PC-3 (cell line): ENCODE data around the gene ADGRF3.

ENCODE experiments used
- EZH2 ChIP-seq: fragments of 300-600 bp; sonication (generic); IDR thresholded peaks from one replicate; pipeline ENCODE4 v1.6.1; 2017; ENCODE audit warnings: antibody characterized with exemption, mild to moderate bottlenecking, low read length; ENCODE audit not compliant: unreplicated experiment
- TF ChIP-seq, protein P1 (sequence below): fragments of 300-600 bp; sonication (generic); conservative IDR thresholded peaks from 2 replicates; pipeline ENCODE4 v1.5.1; 2017; ENCODE audit warnings: antibody characterized with exemption, low read depth, mild to moderate bottlenecking, low read length

DNA sequence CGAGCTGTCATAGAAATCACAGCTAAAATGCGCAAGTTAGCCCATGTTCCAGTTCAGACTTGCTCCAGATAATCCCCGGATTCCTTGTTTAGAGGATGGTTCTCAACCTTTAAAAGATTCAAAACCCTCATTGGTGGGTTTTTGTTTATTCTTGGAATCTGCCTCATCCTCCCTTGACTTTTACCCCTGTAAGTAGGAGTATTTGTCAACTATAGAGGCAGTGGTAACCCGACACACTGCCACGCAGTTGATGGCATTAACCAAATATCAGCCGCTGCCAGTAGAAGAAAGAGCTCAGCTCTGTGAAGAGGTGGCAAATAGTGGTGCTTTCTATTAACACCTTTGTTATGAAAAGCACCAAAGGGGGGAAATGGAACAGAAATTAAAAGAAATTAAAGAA, 41.0 kb downstream of the ADGRF3 start:
- TF ChIP-seq, protein P1, sequence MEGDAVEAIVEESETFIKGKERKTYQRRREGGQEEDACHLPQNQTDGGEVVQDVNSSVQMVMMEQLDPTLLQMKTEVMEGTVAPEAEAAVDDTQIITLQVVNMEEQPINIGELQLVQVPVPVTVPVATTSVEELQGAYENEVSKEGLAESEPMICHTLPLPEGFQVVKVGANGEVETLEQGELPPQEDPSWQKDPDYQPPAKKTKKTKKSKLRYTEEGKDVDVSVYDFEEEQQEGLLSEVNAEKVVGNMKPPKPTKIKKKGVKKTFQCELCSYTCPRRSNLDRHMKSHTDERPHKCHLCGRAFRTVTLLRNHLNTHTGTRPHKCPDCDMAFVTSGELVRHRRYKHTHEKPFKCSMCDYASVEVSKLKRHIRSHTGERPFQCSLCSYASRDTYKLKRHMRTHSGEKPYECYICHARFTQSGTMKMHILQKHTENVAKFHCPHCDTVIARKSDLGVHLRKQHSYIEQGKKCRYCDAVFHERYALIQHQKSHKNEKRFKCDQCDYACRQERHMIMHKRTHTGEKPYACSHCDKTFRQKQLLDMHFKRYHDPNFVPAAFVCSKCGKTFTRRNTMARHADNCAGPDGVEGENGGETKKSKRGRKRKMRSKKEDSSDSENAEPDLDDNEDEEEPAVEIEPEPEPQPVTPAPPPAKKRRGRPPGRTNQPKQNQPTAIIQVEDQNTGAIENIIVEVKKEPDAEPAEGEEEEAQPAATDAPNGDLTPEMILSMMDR: no peak
- TF ChIP-seq EZH2: no peak
